CD4-positive, alpha-beta T cell treated with Interleukin-4 for 4 hours (primary cell): ENCODE measurements around the gene OR10T2.
"Not testable (repeated sequence)": the region's sequence is repeated elsewhere in the genome, so short reads cannot be mapped to it uniquely, and the experiment has no call there.

Experiments used
- DNase-seq: peaks from one replicate; pipeline ENCODE4 v3.0.0-alpha.2; 2020

Gene OR10T2, protein sequence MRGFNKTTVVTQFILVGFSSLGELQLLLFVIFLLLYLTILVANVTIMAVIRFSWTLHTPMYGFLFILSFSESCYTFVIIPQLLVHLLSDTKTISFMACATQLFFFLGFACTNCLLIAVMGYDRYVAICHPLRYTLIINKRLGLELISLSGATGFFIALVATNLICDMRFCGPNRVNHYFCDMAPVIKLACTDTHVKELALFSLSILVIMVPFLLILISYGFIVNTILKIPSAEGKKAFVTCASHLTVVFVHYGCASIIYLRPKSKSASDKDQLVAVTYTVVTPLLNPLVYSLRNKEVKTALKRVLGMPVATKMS

DNA sequence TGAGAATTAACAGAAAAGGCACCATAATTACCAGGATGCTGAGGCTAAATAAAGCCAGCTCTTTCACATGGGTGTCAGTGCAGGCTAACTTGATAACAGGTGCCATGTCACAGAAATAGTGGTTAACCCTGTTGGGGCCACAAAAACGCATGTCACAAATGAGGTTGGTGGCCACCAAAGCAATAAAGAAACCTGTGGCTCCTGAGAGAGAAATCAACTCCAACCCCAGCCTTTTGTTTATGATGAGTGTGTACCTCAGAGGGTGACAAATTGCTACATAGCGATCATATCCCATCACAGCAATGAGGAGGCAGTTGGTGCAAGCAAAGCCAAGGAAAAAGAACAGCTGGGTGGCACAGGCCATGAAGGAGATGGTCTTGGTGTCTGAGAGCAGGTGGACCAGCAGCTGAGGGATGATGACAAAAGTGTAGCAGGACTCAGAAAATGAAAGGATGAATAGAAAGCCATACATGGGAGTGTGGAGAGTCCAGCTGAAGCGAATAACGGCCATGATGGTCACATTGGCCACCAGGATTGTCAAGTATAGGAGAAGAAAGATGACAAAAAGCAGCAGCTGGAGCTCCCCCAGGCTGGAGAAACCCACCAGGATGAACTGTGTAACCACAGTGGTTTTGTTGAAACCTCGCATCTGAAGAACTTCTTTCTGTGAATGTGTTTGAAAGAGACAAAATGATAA is at the start of gene OR10T2:
TSS of gene OR10T2 (minus strand) at position 649 of the 697 bp plus-strand sequence. CDS start at position 649, 0 bp downstream.
- DNase-seq, result no peak

DNA sequence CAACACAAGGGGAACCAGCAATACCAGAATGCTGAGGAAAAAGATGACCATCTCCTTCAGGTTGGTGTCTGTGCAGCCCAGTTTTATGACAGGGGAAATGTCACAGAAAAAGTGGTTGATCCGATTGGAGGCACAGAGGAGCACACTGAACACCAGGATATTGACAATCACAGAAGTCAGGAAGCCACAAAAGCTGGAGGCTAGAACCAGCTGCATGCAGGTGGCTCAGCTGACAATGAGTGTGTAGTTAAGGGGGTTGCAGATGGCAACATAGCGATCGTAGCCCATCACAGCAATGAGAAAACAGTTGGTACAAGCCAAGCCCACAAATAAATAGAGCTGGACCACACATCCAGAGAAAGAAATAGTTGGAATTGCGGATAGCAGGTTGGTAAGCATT is 46.1 kb upstream of the OR10T2 start:
- DNase-seq, result no peak

DNA sequence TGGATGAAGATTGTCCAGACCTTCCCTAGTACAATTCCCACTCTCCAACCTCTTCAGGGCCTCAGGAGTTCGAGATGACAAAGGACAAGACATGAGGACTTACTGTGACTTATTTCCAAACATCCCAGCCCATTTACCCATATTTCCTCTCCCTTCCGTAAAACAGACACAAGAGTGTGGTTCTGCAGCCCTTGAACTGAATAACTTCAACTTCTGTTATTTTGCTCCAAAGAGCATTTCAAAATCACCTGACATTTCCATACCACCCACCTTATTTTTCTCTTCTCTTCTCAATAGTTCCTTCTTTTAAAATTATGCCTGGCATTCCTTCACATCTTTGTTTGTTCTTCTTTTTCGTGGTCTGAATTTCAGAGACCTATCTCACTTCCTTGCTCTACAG is 35.5 kb upstream of the OR10T2 start:
- no peak for DNase-seq

DNA sequence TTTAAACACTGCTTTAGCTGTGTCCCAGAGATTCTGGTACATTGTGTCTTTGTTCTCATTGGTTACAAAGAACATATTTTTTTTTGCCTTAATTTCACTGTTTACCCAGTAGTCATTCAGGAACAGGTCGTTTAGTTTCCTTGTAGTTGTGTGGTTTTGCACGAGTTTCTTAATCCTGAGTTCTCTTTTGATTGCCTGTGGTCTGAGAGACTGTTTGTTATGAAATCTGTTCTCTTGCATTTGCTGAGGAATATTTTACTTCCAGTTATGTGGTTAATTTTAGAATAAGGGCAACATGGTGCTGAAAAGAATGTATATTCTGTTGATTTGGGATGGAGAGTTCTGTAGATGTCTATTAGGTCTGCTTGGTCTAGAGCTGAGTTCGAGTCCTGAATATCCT is 30.9 kb upstream of the OR10T2 start:
- DNase-seq, result not testable (repeated sequence)

DNA sequence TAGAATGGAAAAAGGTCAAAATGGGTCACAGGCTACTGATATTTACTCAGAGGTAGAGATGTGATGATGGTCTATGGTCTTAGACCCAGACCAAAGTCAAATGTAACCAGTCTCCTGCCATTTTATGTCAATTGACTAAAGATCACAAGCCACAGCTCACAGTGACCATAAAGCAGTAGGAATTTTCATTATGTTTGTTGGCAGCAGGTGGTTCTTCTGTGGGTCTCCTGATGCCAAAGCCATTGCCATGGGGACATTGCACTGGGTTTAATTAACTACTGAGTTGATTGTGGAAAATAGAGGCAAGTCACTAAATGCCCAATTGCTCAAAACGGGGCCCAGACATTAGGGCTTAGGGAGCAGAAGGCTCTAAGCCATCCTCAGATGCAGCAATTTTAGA is 26.9 kb upstream of the OR10T2 start, which contains the start of gene OR10K2:
TSS of gene OR10K2 (minus strand) at position 101 of the 400 bp plus-strand sequence. CDS start 5,371 bp downstream, outside the sequence.
- DNase-seq, result no peak

DNA sequence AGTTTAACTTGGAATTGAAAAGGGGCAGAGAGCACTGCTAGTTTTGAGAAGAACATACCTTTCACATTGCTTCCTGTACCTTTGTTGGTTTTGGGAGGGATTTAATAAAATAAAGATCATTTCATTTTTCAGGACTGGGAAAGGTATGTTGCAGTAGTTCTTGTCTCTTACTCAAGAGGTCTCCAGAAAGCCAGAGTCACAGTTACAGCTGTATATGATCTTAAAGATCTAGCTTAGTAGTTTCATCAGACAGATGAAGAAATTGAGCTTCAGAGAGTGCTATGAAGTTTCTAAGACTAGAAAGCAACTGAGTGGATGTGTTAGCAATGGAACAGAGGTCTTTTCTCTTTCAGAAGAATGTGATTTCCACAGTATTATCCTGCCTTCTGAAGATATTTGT is 25.8 kb upstream of the OR10T2 start:
- DNase-seq, result no peak

DNA sequence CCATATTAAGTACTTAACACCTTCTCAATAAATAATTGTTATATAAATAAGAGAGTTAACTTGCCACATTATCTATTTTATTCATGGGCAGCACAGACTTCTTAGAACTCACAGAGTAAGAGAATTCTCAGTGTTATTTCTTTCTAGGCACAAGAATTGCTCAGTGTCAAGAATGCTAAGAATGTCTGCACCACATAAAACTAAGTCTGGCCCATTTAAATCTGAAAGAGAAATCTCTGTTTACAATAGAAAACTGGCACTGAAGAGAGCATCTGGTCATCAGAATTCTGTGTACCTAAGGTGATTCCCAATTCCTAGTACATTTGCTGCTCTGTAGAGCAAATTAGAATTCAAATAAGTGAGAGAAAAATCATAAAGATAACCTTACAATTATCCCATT is 22.9 kb upstream of the OR10T2 start:
- DNase-seq, result no peak

DNA sequence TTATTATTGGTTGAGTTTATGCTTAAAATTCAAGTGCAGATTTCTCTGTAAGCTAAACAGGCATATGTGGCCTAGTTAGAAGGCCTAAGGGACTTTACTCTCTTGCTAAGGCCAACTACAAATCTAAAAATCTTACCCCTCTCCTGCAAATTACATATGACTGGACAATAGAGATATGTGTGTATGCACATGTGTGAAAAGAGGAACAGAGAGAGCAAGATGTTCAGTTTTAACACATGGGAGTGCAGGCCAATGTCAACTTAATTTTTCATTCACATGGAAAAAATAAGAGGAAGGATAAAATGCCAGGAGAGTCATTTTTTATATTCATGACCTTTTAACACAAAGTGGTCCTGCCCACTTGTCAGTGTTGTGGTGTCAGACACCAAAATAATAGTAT is 18.3 kb upstream of the OR10T2 start:
- no peak for DNase-seq

DNA sequence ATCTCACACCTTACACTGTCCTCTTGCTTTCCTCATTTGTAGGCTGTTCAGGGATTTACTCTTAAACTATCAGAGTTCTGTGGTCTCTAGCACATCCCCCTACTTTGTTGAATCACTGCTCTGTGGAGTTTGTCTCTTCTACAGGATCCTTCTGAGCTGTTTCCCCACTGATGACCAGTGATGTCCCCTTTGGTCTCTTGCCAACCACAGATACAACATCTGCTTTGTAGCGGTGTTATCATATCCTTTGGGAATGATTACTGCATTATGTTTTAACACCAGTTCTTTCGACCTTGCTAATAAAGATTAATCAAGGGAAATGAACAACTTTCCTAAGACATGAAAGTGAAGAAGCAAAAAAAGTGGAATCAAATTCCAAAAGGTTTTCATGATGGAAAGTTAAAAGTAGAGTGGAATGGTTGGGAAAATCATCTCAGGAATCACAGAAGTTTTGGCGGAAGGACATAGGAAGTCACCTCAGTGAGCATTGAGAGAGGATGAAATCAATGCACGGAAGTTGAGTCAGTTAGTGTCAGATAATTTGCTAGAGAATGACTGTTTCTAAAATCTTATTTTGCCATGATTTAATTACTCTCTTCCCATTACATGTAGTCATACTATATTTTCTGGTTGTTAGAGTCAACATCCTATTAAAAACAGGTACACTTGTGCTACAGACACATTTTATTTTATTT is 15.5 kb upstream of the OR10T2 start:
- DNase-seq, result no peak

DNA sequence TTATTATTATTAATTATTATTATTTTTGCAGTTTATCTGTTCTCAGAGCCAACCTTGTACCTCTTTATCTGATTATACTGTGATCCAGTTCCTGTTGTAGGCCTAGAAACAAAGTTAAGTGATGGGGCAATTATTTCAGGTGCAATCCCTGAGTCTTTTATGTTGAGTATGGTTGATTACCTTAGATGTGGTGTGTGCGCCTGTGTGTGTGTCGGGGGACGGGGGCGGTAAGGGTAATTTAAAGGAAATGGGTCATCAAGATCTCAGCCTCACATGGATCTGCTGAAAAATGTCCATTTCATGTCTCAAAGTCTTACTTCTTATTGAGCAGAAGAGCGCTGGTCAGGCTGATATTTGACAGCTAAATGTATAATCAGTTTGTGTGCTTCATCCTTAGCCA is 7.8 kb upstream of the OR10T2 start:
- DNase-seq, result no peak

DNA sequence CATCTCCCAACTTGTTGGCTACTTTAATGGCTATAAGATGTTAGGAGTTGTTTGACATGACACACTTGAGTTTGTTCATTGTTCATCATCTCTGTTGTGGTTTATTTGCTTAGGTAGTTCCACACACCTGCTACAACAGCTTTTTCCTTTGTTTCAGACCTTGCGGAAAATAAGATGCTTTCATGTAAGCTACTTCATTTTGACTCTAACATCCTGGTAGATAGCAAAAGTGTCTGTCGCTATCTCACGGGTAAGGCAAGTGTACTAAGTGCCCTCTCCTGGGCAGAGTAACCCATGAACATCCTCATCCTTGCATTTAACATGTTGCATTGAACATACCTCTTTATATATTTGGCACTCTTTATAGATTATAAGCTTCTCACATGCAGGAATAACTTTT is 1.6 kb upstream of the OR10T2 start:
- DNase-seq, result no peak

DNA sequence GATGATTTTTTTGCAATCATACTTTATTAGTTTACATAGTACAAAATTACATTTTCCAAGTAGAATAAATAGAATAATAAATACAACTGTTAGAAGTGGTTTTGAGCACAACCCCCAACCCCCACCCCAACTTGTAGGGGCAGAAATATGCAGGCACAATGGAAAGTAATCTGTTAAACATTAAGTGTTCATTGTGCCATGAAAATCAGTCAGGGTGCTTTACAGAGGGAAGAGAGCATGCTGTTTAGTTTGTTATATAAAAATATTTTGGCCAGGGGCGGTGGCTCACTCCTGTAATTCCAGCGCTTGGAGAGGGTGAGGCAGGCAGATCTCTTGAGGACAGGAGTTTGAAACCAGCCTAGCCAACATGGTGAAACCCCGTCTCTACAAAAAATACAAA is 2.6 kb downstream of the OR10T2 start:
- no peak for DNase-seq

DNA sequence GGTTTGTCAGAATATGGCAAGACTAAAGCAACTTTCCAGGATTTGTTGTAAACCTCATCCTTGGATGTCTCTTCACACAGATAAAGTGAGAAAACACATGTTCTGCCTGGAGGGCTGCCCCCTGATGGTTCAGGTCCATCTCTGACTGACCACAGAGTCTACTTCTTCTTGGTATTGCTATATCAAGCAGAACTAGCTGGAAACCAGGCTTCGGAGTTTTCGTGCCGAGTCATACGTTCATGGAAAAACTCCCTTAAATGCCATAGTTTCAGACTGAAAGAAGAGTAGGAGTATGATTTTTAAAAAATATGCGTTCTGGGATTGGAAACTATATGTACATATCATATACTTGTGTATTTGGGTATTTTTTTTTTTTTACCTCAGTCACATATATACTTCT is 5.8 kb downstream of the OR10T2 start:
- DNase-seq, result no peak

DNA sequence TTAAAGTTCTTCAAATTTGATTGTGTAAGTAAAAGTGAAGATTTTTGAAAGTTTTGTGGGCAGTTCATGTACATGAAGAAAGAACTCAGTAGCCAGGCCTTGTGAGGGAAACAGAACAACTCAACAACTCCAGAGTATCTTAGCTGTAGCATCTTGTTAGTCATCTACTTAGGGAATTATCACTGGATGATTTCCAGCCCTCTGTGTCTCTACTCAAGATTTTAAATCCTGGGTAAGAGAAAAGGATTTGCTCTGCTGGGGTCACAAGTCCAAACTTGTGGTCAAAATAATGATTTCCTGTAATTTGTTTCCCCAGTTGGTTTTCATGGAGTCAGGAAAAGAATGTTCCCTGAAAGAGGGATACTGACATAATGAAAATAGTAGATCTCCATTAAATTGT is 8.2 kb downstream of the OR10T2 start:
- no peak for DNase-seq

DNA sequence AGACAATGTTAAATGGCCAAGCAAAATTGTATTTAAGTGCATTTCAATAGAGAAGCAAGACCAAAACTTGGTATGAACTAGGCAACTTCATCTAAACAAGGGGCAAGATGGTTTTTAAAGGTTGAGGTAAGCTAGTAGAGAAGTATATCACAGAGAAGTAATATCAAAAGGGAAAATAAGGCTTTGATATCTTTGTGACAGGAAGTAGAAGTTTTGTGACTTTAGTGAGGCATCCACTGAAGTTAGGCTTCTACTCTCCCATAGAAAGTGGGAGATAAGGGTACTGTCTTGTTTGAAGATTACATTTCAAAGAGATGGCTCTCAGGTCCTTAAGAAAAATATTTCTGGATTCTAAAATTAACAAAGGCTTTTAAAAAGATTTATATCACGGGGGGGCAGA is 8.9 kb downstream of the OR10T2 start:
- no peak for DNase-seq

DNA sequence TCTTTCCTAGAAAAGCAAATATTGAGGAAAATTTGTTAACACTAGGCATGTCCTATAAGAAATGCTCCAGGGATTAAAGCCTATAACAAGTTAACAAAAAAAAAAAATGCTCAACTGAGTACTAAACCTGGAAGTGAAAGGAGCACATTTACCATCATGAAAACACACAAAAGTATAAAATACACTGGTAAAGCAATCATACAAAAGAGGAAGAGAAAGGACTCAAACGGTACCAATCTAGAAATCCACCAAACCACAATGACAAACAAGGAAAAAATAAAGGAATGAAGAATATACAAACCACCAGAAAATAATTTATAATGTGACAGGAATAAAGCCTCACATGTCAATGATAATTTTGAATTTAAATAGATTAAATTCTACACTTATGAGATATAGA is 24.4 kb downstream of the OR10T2 start:
- DNase-seq, result no peak

DNA sequence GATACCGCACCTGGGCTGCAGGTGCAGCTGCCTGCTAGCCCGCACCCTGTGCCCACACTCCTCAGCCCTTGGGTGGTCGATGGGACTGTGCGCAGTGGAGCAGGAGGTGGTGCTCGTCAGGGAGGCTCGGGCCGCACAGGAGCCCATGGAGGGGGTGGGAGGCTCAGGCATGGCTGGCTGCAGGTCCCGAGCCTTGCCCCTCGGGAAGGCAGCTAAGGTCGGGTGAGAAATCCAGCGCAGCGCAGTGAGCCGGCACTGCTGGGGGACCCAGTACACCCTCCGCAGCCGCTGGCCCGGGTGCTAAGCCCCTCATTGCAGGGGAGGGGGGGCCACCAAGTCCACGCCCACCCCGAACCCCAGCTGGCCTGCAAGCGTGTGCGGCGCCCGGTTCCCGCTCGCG is 25.2 kb downstream of the OR10T2 start:
- DNase-seq, result not testable (repeated sequence)

DNA sequence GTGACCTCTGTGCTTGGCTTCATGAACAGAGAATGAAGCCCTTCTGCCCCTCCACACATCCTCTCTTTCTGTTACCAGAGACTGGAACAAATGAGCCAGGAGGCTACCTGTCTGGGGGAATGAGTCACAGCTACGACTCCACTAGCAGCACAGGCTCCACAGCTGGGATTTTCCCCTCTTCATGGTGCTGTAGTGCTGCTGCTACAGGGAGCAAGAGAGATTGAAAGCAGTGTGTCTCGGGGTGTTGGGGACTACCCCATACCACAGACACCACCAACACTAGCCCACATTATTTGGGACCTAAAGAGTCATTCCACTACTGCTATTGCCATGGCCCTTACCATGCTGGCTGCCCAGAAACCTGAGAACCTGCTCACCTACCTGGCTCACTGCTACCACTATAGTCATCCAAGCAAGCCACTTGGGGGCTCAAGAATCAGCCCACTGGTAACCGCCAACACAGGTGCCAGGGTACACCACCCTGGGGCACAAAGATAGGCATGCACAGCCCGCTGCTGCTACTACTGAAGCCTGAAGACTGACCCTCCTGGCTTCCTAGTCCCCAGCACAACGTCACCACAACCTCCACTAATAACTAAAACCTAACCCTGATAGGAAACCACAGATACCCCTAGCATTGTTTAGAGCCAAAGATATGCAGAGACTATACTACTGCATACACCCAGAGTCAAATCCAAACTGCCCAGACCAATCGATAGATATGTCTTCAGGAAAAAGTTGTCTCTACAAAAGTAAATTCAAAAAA is 27.9 kb downstream of the OR10T2 start:
- DNase-seq, result no peak

DNA sequence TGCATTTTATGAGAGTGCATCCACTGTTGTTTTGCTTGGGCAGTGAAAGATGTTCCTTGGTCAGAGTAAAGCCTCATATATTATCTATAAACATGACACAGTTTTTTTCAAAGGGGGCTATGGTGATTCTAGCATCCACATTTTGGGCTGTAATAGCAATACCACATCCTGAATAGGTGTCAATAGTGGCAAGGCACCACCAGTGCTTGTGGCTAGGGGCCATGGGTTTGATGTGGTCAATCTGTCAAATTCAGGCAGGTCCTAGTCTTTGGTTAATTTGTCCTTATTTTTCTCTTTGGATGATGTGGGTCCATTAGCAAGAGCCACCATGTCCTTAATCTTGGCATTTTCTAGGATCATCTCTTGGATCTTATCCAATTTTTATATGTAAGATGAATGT is 32.5 kb downstream of the OR10T2 start:
- no peak for DNase-seq

DNA sequence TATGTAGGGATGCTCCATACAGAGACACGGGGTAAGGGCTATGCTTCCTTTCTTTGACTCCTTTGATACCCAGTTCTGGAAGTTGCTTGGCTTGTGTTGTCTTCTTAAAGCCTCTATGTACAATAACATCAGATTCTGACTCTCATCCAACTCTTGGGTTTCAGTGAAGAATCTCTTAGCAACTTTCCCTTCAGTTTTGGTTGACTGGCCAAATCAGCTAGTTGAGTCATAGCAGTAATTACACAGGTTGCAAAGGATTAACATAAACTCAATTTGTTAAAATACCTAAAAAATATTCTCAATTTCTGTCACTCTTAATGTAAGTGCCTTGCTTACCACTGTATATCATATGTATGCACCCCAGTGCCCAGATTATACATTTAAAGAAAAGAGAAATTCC is 36.3 kb downstream of the OR10T2 start:
- DNase-seq, result no peak

DNA sequence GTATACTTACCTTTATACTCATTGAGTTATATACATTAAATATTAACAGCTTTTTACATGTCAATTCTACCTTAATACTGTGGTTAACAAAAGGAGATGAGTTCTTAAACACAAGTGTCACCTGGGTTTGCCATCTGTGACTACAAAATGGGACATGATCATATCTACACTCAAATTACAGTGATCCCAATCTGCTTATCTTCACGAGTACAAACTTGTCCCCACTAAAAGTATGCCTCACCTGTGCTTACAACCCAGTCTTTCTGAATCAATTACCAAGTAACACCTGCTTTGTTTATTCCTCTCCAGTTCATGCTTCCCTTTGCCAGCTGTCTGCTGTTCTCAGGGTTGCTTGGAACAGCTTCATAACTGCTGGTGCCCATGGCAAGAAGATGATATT is 36.8 kb downstream of the OR10T2 start:
- DNase-seq, result no peak

DNA sequence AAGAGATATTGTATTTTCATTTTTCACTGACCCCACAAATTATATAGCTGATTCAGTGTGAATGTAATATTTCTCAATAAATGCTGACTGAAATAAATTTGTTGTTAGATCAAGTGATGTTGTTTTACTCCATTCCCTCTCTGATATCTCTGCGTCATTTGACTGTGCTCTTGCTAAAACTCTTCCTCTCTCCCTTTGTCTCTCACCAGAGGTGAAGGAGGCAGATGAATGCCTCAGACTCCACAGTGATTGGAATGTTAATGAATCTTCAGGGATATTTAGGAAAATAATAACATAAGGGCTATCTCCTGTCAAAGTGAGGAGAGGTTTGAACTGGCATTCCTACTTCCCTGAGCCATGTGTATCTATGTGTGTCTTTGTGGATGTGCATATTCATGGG is 41.8 kb downstream of the OR10T2 start:
- no peak for DNase-seq

DNA sequence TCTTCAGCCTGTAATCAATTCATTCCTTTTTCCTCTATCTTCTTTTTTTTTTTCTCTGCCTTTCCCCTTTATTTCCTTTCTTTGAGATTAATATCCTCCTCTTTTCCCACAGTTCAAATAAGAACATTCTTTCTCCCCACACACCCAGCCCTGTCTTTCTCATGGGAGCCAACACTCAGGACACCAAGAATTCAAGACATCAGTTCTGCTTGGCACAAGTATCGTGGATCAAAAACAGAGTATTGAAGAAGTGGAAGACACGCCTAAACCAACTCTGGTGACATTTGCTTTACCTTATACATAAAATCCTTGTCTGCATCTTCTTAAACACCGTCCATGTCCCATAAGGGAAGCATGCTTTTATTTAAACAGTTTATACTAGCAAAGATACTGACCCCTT is 42.6 kb downstream of the OR10T2 start:
- DNase-seq, result no peak
